RCC 7860 (cell line): Measurements from ENCODE around the gene LRFN5.

Experiments
- DNase-seq: peaks from one replicate; pipeline ENCODE4 v3.0.0-alpha.2; 2015; ENCODE audit warnings: low spot score
- FAIRE-seq: peaks from 2 replicates; lab custom pipeline; 2012; peaks lifted over from hg19 to GRCh38; lab: Jason Lieb, UNC

Gene LRFN5

GRCh38 chr14:41766772-41767171 lies 160.1 kb downstream of the LRFN5 start:
- FAIRE-seq: no peak
- DNase-seq: no peak

GRCh38 chr14:41773536-41774279 lies 167.0 kb downstream of the LRFN5 start:
- FAIRE-seq: no peak

DNA sequence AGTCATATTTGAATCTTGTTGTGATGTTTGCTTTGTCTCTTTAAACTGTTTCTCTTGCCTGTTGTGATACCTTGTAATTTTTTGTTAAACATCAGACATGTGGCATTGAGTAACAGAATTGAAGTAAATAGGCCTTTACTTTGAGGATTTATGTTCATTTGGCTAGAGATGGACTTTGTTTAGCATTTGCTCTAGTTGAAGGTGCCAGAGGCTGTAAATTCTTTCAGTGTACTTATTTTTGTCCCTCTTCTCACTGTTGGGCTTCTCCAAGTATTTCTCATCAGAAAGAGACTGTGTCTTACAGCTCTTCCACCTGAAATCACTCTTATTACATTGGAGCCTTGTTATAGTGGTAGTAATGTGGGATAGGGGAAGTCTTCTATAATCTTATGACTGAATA lies 175.8 kb downstream of the LRFN5 start:
- FAIRE-seq: no peak
- DNase-seq: no peak

More at GRCh38 chr14:41773536-41774279, 167.0 kb downstream of the LRFN5 start:
- DNase-seq: no peak

GRCh38 chr14:41783403-41783802 lies 176.7 kb downstream of the LRFN5 start:
- DNase-seq (no peak), FAIRE-seq (no peak)

DNA sequence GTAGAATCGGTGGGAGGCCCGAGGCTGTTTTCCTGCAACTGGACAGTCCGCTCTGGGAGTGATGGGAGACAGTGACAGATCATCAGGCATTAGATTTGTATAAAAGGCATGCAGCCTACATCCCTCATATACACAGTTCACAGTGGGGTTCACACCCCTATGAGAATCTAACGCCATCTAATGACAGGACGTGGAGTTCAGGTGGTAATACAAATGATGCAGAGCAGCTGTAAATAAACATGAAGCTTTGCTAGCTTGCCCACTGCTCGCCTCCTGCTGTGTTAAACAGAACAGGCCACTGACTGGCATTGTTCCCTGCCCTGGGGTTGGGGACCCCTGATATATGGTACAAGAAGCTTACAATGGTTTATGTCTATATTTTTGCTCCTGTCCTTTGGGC lies 179.0 kb downstream of the LRFN5 start:
- DNase-seq: no peak
- FAIRE-seq: no peak

DNA sequence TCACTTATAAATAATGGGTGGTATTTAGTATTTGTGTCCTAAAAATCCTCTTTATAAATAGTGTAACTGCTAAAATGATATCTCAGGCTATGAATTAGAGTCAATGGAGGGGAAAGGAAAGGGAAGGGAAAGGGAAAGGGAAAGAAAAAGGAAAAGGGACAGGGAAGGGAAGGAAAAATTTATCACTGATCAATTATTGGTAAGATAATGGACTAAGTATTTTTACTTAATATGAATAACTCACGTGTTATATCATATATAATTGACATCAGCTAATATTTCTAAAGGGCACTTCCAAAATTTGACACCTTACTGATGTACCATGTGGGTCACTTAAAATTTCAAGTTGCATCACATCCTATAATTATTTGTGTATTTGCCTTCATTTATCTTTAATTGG lies 193.1 kb downstream of the LRFN5 start:
- no peak for DNase-seq
- FAIRE-seq: no peak

DNA sequence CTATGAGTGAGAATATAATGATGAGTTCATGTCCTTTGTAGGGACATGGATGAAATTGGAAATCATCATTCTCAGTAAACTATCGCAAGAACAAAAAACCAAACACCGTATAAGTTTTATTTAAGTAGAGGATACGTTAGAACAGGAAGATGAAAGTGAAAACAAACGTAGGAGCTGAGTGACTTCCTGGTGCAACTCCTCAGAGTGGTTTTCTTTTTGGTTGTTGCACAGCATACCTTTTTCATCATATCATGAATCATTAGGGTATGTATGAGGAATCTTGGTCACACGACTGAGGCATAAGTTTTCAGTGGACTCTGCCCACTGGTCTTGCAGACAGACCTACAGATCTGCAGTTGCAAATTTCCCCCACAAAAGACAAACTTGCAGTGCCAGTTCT lies 199.0 kb downstream of the LRFN5 start:
- no peak for DNase-seq
- no peak for FAIRE-seq

DNA sequence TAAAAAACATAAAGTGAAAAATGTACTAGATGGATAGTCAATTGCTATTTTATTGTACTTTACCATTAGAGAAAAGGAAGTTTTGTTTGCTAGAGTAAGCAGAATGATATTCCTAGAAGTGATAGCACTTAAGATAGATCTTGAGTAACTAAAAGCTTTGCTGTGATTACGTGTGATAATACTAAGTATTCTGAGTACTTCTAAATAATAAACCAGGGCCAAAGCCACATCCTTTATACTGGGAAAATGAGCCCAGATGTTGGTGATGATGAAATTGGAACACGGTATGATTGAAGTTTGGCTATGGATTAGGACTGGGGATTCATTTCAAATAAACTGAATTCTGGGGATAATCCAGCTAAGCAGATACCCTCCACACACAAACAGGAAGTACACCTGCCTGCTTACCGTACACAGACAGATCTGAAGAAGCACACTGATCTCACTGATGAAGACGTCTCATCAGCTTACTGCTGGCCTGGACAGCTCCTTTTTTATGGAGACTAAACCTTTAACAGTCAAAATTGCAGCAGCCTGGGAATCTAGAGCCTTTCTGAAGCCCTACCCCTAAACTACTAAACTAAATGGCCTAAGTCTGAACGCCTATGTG lies 199.8 kb downstream of the LRFN5 start:
- DNase-seq: no peak
- no peak for FAIRE-seq

GRCh38 chr14:41810362-41810761 lies 203.7 kb downstream of the LRFN5 start:
- FAIRE-seq: no peak
- DNase-seq: no peak

GRCh38 chr14:41817626-41818025 lies 210.9 kb downstream of the LRFN5 start:
- no peak for FAIRE-seq
- no peak for DNase-seq

GRCh38 chr14:41824441-41824840 lies 217.8 kb downstream of the LRFN5 start:
- DNase-seq (no peak), FAIRE-seq (no peak)

- DNase-seq (no peak), FAIRE-seq (no peak)
These were observed 218.9 kb downstream of the LRFN5 start for GRCh38 chr14:41825622-41826021.

GRCh38 chr14:41830714-41831406 lies 224.2 kb downstream of the LRFN5 start:
- DNase-seq (no peak), FAIRE-seq (no peak)

- FAIRE-seq (no peak), DNase-seq (no peak)
These were observed 233.0 kb downstream of the LRFN5 start for GRCh38 chr14:41839661-41840060.

DNA sequence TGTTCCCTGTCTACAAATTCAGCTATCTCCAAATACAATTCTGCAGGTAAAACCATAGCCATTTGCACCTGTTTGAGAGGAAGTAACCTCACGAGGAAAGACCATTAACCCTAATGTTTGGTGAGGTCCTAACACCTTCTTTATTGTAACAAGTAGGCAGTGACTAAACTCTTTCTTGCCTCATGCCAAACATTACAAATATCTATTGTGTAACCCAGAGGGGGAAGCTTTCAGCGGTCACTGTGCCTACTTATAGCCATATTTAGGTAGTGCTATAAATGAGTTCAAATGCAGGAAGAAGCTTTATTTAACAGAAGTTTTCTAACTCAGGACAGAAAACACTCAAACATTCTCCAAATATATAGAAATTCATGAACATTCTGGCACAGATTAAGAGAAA lies 252.7 kb downstream of the LRFN5 start:
- DNase-seq (no peak), FAIRE-seq (no peak)

- DNase-seq: no peak
- no peak for FAIRE-seq
These were observed 253.9 kb downstream of the LRFN5 start for GRCh38 chr14:41860586-41860985.

DNA sequence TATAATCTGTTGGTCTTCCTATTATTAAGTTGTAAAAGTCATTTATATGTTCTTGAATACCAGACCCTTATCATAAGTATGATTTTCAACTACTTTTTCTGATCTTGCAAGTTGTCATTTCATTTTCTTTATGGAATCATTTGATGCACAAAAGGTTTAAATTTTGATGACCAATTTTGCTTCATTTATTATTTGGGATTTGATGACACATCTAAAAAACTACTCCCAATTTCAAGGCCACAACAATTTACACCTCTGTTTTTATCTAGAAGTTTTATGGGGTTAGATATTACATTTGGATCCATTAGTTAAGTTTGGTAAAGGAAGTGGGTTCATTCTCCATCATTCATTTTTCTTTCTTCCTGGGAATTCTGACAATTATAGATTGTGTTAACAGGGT lies 259.2 kb downstream of the LRFN5 start:
- no peak for FAIRE-seq
- no peak for DNase-seq

- FAIRE-seq: no peak
- no peak for DNase-seq
These were observed 261.7 kb downstream of the LRFN5 start for GRCh38 chr14:41868396-41868795.

GRCh38 chr14:41872931-41873685 lies 266.4 kb downstream of the LRFN5 start:
- no peak for FAIRE-seq
- DNase-seq: no peak

- FAIRE-seq (no peak), DNase-seq (no peak)
These were observed 267.1 kb downstream of the LRFN5 start for GRCh38 chr14:41873686-41874317.

GRCh38 chr14:41875116-41875515 lies 268.4 kb downstream of the LRFN5 start:
- FAIRE-seq: no peak
- DNase-seq: no peak
